ENCODE data around the gene PANX2.

Gene PANX2

GRCh38 chr22:50210378-50211139 lies 40.0 kb downstream of the PANX2 start:
- TF ChIP-seq JUND (IDR thresholded peaks at IDR 0.05; ENCODE audit: low read depth): no peak
- no peak for DNase-seq (ENCODE audit: low read depth in 1 of 2, low spot score in 1 of 2)
- in situ Hi-C loops (cut with HindIII; ENCODE audit: low pct_unique_long_range_greater_than_20kb, low sequenced_read_pairs): no loop called here

GRCh38 chr22:50211147-50211546 lies 40.6 kb downstream of the PANX2 start:
- DNase-seq (ENCODE audit: low read depth in 1 of 2, low spot score in 1 of 2): no peak
- TF ChIP-seq JUND (IDR thresholded peaks at IDR 0.05; ENCODE audit: low read depth): no peak
- in situ Hi-C loops (cut with HindIII; ENCODE audit: low pct_unique_long_range_greater_than_20kb, low sequenced_read_pairs): no loop called here

- in situ Hi-C loops (cut with HindIII; ENCODE audit: low pct_unique_long_range_greater_than_20kb, low sequenced_read_pairs): no loop called here
- no peak for DNase-seq (ENCODE audit: low read depth in 1 of 2, low spot score in 1 of 2)
- TF ChIP-seq JUND (IDR thresholded peaks at IDR 0.05; ENCODE audit: low read depth): no peak
These were observed 42.7 kb downstream of the PANX2 start for GRCh38 chr22:50213263-50213662.

DNA sequence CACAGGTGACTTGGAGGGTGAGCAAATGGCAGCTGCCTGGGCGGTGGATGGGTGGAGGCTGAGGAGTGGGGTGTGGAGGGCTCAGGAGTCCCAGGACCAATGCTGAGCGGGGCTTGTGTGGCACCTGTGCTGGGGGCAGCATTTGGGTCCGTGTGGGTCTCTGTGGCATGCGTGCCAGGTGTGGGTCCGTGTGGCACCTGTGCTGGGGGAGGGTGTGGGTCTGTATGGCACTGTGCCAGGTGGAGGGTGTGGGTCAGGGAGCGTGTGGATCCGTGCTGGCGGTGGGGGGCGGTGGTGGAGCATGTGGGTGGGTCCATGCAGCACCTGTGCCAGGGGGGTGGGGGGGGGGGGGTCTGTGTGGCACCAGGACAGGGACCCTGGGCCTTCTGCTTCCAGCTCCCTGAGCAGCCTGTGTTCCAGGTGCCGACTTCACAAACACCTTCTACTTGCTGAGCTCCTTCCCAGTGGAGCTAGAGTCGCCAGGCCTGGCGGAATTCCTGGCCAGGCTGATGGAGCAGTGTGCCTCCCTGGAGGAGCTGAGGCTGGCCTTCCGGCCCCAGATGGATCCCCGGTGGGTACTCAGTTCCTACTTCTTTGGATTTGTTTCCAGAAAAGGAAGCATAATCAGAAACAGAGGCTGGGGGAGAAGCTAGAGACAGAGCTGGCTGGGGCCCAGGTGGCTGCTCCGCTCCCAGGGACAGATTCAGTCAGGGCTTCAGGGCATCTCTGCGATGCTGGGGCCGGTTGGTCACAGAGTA lies 44.9 kb downstream of the PANX2 start:
- no peak for TF ChIP-seq JUND (IDR thresholded peaks at IDR 0.05; ENCODE audit: low read depth)
- in situ Hi-C loops (cut with HindIII; ENCODE audit: low pct_unique_long_range_greater_than_20kb, low sequenced_read_pairs): no loop called here
- no peak for DNase-seq (ENCODE audit: low read depth in 1 of 2, low spot score in 1 of 2)

DNA sequence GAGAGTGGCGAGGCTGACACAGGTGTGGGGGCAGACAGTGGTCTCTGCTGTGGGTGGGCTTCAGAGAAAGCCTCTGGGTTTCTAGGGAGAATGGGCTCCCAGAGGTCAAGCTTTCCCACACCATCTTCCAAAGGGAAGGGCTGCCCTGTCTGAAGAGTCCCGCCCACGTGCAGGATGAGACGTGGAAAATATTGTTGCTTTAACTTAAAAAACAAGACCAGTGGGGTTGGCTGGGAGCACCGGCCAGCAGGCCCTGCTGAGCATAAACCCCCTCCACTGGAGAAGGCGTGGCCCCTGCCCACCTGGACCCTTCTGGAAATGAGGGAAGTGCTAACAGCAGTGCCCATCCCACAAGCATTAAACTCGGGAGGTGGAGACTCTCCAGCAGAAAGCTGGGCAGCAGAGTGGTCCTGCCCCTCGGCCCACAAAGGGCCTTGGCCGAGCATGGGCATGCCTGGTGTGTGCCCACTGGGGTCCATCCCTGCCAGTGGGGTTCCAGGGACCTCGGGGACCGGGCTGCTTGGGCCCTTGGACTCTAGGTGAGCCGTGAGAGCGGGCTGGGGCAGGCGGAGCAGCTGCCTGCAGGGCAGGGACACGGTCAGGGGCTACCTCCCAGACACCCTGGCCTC lies 45.6 kb downstream of the PANX2 start:
- no peak for TF ChIP-seq JUND (IDR thresholded peaks at IDR 0.05; ENCODE audit: low read depth)
- in situ Hi-C loops (cut with HindIII; ENCODE audit: low pct_unique_long_range_greater_than_20kb, low sequenced_read_pairs): no loop called here

GRCh38 chr22:50216684-50217520 lies 46.4 kb downstream of the PANX2 start:
- no peak for DNase-seq (ENCODE audit: low read depth in 1 of 2, low spot score in 1 of 2)
- no peak for TF ChIP-seq JUND (IDR thresholded peaks at IDR 0.05; ENCODE audit: low read depth)

More for the DNA sequence above, 45.6 kb downstream of the PANX2 start:
- DNase-seq (ENCODE audit: low read depth in 1 of 2, low spot score in 1 of 2): no peak

DNA sequence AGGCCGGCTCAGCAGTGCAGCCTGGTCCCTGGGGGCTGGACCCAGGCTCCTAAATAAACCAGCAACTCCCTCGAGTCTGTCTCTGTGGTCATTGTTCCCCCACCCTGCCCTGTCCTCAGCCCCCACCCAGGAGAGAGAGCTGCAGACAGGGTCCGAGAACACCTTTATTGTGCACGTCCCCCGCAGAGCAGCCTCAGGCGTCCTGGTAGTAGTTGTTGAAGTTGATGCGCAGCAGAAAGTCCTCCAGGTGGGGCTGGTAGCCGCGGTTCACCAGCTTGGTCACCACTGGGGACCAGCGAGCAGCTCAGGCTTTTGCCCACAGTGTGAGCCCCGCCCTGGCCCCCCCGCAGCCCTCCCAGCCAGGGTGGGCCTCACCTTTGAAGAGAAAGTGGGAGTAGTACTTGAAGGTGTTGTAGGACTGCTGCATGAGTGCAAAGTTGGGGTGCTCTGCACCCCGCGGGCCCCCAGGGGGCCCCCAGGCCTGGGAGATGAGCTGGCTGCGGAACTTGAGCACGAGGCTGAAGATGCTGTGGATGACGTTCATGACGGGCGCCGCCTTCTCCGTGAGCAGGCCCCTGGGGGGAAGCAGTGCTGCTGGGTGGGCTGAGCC lies 47.1 kb downstream of the PANX2 start:
- TF ChIP-seq JUND (IDR thresholded peaks at IDR 0.05; ENCODE audit: low read depth): no peak
- DNase-seq (ENCODE audit: low read depth in 1 of 2, low spot score in 1 of 2): no peak
- in situ Hi-C loops (cut with HindIII; ENCODE audit: low pct_unique_long_range_greater_than_20kb, low sequenced_read_pairs): no loop called here

More at GRCh38 chr22:50216684-50217520, 46.4 kb downstream of the PANX2 start:
- in situ Hi-C loops (cut with HindIII; ENCODE audit: low pct_unique_long_range_greater_than_20kb, low sequenced_read_pairs): no loop called here

DNA sequence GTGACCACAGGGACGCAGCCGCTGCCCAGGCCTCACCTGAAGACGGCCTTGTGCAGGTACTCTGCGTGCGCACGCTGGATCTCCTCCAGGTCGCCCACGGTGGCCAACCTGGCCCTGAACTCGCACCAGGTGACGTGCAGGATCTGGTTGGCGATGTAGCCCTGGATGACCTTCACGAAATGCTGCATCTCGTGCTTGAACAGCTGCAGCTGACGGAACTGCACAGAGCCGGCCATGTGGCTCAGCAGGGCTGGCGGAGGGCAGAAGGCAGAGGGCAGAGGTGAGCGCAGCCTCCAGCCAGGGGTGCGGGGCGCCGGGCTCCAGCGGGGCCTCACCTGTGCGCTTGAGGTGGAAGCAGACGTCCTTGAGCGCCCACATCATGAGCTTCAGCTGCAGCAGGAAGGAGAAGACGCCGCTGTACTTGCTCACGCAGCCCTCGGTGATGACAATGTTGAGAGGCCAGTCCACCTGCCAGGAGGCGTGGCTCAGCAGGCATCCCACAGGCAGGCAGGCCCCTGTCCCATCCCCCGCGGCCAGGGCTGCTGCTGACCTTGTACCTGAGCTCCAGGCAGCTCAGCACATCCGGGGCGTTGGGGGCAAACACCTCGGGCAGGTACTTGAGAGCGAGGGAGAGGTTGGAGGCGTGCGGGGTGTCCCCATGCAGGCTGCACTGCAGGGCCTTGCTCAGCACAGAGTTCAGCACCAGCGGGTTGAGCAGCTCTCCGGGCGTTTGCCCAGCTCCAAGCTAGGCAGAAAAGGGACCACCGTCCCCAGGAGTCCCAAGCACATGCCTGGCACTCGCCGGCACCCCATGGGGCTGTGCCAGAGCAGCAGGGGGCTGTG lies 47.8 kb downstream of the PANX2 start:
- in situ Hi-C loops (cut with HindIII; ENCODE audit: low pct_unique_long_range_greater_than_20kb, low sequenced_read_pairs): no loop called here
- DNase-seq (ENCODE audit: low read depth in 1 of 2, low spot score in 1 of 2): no peak
- TF ChIP-seq JUND (IDR thresholded peaks at IDR 0.05; ENCODE audit: low read depth): no peak

GRCh38 chr22:50218996-50219727 lies 48.6 kb downstream of the PANX2 start:
- TF ChIP-seq JUND (IDR thresholded peaks at IDR 0.05; ENCODE audit: low read depth): no peak
- in situ Hi-C loops (cut with HindIII; ENCODE audit: low pct_unique_long_range_greater_than_20kb, low sequenced_read_pairs): no loop called here
- DNase-seq (ENCODE audit: low read depth in 1 of 2, low spot score in 1 of 2): peak; percentile 72 to 77

DNA sequence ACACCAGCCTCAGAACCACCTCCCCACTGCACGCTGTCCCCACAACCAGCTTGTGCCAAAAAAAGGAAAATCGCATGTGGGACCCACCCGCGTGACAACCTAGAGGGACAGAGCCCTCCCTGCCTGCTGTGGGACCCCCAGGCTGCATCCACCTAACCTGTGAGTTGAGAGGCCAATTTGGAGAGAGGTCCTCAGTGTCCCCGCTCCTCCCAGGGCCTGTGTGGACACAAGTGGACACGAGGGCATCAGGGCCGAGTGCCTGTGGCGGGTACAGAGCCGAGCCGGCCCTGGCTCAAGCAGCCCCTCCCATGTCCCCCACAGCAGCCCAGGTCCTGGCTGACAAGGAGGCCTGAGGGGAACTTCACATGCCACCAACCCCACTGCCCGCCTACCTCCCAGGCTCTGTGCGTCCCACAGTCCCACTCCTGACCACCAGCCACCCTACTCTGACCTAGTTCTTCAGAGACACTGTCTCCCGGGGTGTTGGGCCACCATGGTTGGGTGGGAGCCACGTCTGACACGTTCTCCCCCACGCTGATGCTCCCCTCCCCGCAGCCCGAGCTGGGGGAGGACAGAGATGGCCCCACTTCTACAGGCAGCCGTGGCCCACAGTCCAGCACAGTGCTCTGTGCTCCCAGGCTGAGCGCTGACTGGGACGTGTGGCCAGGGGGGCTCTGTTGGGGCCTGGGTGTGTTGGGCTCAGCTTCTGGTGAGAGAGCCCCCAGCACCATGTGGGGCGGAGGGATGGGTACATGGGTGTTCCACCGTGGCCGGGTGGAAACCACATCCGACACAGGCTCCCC lies 49.5 kb downstream of the PANX2 start:
- in situ Hi-C loops (cut with HindIII; ENCODE audit: low pct_unique_long_range_greater_than_20kb, low sequenced_read_pairs): no loop called here
- TF ChIP-seq JUND (IDR thresholded peaks at IDR 0.05; ENCODE audit: low read depth): no peak
- DNase-seq (ENCODE audit: low read depth in 1 of 2, low spot score in 1 of 2): no peak

All from T47D (cell line).